GM20000 (cell line): Measurements from ENCODE around the gene CRYBB3.

ENCODE experiments used
- DNase-seq: peaks from one replicate; pipeline ENCODE4 v3.0.0; 2012; ENCODE audit warnings: low spot score
- CTCF ChIP-seq: IDR thresholded peaks from 2 replicates; pipeline ENCODE4 v1.5.1; 2012; ENCODE audit warnings: mild to moderate bottlenecking, control low read depth; ENCODE audit errors: extremely low read depth, missing control alignments

The CRYBB3 gene

GRCh38 chr22:25187469-25187868, 12.2 kb upstream of the CRYBB3 start:
- no peak for TF ChIP-seq CTCF
- no peak for DNase-seq

GRCh38 chr22:25192406-25192805, 7.3 kb upstream of the CRYBB3 start:
- TF ChIP-seq CTCF, result no peak
- DNase-seq, result no peak

GRCh38 chr22:25193130-25193529, 6.5 kb upstream of the CRYBB3 start:
- DNase-seq, result no peak
- TF ChIP-seq CTCF, result no peak

- TF ChIP-seq CTCF, result no peak
- no peak for DNase-seq
Measured at GRCh38 chr22:25193548-25193947, 6.1 kb upstream of the CRYBB3 start.

- no peak for DNase-seq
- no peak for TF ChIP-seq CTCF
Measured at GRCh38 chr22:25196326-25196725, 3.3 kb upstream of the CRYBB3 start.

- DNase-seq, result no peak
- no peak for TF ChIP-seq CTCF
Measured at GRCh38 chr22:25197340-25197739, 2.3 kb upstream of the CRYBB3 start.

GRCh38 chr22:25200967-25201366, 1.3 kb downstream of the CRYBB3 start:
- no peak for DNase-seq
- no peak for TF ChIP-seq CTCF
